ENCODE measurements around the gene CHI3L1. TPM values are rescaled to one million over a fixed set of nuclear protein-coding genes. Genes with fewer than 3 reads are reported as not detected.

The CHI3L1 gene
- total RNA-seq, 1 donor from 2014 or later = not detected

- Mint-ChIP-seq H3K4me1 (ENCODE audit: unreplicated experiment) (no peaks in the 10 kb centered on the region), H3K9me3 (ENCODE audit: unreplicated experiment) (no peaks in the 10 kb centered on the region), H3K36me3 (ENCODE audit: unreplicated experiment) (no peaks in the 10 kb centered on the region), H3K4me3 (ENCODE audit: unreplicated experiment) (no peak overlapping the region), H3K27me3 (ENCODE audit: unreplicated experiment) (peaks cover 18% of the 10 kb centered on the region), H3K27ac (ENCODE audit: unreplicated experiment) (no peak overlapping the region)
- no peak for TF ChIP-seq CTCF (IDR thresholded peaks at IDR 0.05)
- DNase-seq (ENCODE audit: extremely low spot score, unreplicated experiment) = no peak
Measured at GRCh38 chr1:203138066-203138465, 48.4 kb downstream of the CHI3L1 start.

- Mint-ChIP-seq H3K4me3 (ENCODE audit: unreplicated experiment) (no peak overlapping the region), H3K27me3 (ENCODE audit: unreplicated experiment) (peaks cover 15% of the 10 kb centered on the region), H3K36me3 (ENCODE audit: unreplicated experiment) (no peaks in the 10 kb centered on the region), H3K27ac (ENCODE audit: unreplicated experiment) (no peak overlapping the region), H3K9me3 (ENCODE audit: unreplicated experiment) (no peaks in the 10 kb centered on the region), H3K4me1 (ENCODE audit: unreplicated experiment) (no peaks in the 10 kb centered on the region)
- TF ChIP-seq CTCF (IDR thresholded peaks at IDR 0.05) = no peak
- DNase-seq (ENCODE audit: extremely low spot score, unreplicated experiment) = no peak
Measured at GRCh38 chr1:203137324-203137723, 49.2 kb downstream of the CHI3L1 start.

GRCh38 chr1:203136409-203137042 is 50.0 kb downstream of the CHI3L1 start:
- H3K27ac Mint-ChIP-seq (ENCODE audit: unreplicated experiment) = no peak overlapping the region
- no peak overlapping the region for H3K4me3 Mint-ChIP-seq (ENCODE audit: unreplicated experiment)
- H3K36me3 Mint-ChIP-seq (ENCODE audit: unreplicated experiment) = no peaks in the 10 kb centered on the region
- TF ChIP-seq CTCF (IDR thresholded peaks at IDR 0.05) = no peak
- no peaks in the 10 kb centered on the region for H3K9me3 Mint-ChIP-seq (ENCODE audit: unreplicated experiment)
- H3K27me3 Mint-ChIP-seq (ENCODE audit: unreplicated experiment) = peaks cover 15% of the 10 kb centered on the region
- H3K4me1 Mint-ChIP-seq (ENCODE audit: unreplicated experiment) = no peaks in the 10 kb centered on the region
- no peak for DNase-seq (ENCODE audit: extremely low spot score, unreplicated experiment)

GRCh38 chr1:203135636-203136305 is 50.7 kb downstream of the CHI3L1 start:
- no peaks in the 10 kb centered on the region for H3K4me1 Mint-ChIP-seq (ENCODE audit: unreplicated experiment)
- no peak overlapping the region for H3K27ac Mint-ChIP-seq (ENCODE audit: unreplicated experiment)
- no peak for DNase-seq (ENCODE audit: extremely low spot score, unreplicated experiment)
- no peak overlapping the region for H3K4me3 Mint-ChIP-seq (ENCODE audit: unreplicated experiment)
- peaks cover 15% of the 10 kb centered on the region for H3K27me3 Mint-ChIP-seq (ENCODE audit: unreplicated experiment)
- H3K9me3 Mint-ChIP-seq (ENCODE audit: unreplicated experiment) = no peaks in the 10 kb centered on the region
- no peaks in the 10 kb centered on the region for H3K36me3 Mint-ChIP-seq (ENCODE audit: unreplicated experiment)
- TF ChIP-seq CTCF (IDR thresholded peaks at IDR 0.05) = no peak

- no peak overlapping the region for H3K4me3 Mint-ChIP-seq (ENCODE audit: unreplicated experiment)
- no peaks in the 10 kb centered on the region for H3K9me3 Mint-ChIP-seq (ENCODE audit: unreplicated experiment)
- H3K36me3 Mint-ChIP-seq (ENCODE audit: unreplicated experiment) = no peaks in the 10 kb centered on the region
- H3K27ac Mint-ChIP-seq (ENCODE audit: unreplicated experiment) = no peak overlapping the region
- H3K4me1 Mint-ChIP-seq (ENCODE audit: unreplicated experiment) = peaks cover 8% of the 10 kb centered on the region
- H3K27me3 Mint-ChIP-seq (ENCODE audit: unreplicated experiment) = peaks cover 18% of the 10 kb centered on the region
- no peak for DNase-seq (ENCODE audit: extremely low spot score, unreplicated experiment)
- no peak for TF ChIP-seq CTCF (IDR thresholded peaks at IDR 0.05)
Measured at GRCh38 chr1:203133970-203134725, 52.4 kb downstream of the CHI3L1 start.
